NCI-H1092 (cell line): ENCODE results near the gene RPTN.
A peak's percentile ranks its signal among the peaks of the same experiment; 100 is the strongest.
"Not testable (repeated sequence)": the region's sequence is repeated elsewhere in the genome, so short reads cannot be mapped to it uniquely, and the experiment has no call there.

ENCODE experiments used
- DNase-seq: peaks from one replicate; lab custom pipeline; 2025; lab: John Stamatoyannopoulos, UW

RPTN gene

DNA sequence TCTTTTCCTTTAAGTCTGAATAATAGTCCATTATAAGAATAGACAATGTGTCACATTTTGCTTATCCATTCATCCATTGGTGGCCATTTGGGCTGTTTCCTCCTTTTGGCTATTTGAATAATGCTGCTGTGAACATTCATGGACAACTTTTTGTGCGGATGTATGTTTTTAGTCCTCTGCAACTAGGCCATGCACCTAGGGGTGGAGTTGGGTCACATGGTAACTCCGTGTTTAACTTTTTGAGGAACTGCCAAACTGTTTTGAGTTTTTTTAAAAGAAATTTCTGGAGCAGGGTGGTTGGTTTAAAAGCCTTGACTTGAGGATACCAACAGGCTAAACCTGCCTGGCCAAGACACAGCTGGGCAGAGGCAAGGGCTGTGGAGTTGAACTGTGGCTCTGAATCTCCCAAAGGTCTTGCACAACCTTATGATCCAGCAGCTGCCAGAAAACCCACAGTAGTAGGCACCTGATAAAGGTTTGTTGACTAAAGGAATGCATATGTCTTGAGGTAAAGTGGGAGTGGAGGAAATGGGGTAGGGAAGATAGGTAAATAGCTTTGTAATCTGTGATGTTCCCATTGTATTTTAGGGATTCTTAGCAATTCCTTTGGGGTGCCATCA, 5.6 kb upstream of the RPTN start:
- no peak for DNase-seq

DNA sequence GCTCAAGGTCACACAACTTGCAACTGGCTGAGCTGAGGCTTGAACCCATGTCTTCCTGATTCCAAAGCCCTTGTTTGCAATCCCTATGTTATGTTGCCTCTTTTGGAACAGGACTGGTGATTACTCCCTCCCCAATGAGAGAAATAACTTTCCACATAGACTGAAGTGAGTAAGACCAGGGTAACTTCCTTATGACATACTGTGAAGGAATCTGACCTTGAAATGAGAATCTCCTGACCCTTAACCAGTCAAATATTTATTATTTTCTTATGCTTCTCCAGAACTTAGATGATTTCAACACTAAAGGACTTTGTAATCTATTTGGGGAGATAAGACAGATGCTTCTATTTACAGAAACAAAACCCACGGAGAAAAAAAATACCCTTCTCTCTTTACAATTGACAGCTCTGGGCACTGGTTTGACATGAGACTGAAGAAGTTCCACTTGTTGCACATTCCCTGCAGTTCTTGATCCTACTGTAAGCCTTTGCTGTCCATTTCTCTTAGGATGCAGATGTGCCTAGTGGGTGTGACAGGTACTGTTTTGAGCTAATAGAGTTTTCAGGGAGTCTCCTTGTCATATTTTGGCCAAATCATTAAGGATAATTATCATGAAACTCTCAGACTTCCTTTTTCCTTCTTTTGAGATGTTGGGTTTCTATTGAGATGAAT, 3.9 kb upstream of the RPTN start:
- no peak for DNase-seq

DNA sequence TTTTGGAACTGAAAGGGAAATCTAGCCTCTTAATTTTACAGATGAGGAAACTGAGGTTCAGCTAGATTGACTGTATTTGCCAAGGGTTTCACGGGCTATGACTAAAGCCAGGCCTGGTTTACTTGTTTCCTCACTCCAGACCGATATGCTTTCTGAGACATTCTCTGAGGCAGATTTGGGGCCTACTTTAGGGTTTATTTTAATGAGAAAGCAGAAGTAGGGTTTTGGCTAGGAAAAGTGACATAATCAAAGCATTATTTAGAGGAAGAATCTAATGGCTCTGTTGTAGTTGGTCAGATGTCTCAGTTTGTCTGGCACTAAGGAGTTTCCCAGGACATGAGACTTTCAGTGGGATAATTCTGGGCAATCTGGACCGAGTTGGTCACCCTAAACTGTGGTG, 1.5 kb upstream of the RPTN start:
- no peak for DNase-seq

GRCh38 chr1:152153996-152154395, 5.0 kb downstream of the RPTN start:
- DNase-seq = no peak

- DNase-seq = no peak
These were observed 7.4 kb downstream of the RPTN start for GRCh38 chr1:152151646-152152045.

GRCh38 chr1:152148981-152149380, 10.0 kb downstream of the RPTN start:
- no peak for DNase-seq

DNA sequence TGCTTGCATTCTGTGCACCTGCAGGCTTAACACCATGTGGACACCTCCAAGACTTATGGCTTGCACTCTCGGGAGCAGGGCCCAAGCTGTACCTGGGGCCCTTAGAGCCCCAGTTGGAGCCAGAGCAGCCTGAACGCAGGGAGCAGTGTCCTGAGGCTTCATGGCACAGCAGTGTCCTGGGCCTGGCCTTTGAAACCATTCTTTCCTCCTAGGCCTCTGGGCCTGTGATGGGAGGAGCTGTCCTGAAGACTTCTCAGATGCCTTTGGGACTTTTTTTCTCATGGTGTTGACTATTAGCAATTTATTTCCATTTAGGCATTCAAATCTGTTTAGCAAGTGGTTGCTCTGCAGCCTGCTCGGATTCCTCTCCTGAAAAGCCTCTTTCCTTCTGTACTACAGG, 11.0 kb downstream of the RPTN start:
- no peak for DNase-seq

DNA sequence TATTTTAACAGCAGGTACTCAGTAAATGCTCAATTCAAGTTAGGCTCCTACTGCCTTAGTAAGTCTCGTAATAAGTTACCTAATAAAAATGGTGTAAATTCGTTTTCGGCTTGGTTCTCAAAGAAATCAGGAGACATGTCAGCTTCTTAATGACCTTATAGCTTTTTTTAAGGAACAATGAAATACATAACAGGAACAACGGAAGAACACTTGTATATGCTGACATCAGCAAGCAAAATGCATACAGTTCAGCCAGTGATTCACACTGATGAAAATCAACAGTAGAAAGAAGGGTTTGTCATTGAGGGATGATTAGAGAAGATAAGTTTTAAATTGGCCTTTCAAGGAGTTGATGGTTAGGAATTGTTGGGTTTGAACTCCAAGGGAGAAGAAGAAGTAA, 13.3 kb downstream of the RPTN start:
- DNase-seq = no peak

DNA sequence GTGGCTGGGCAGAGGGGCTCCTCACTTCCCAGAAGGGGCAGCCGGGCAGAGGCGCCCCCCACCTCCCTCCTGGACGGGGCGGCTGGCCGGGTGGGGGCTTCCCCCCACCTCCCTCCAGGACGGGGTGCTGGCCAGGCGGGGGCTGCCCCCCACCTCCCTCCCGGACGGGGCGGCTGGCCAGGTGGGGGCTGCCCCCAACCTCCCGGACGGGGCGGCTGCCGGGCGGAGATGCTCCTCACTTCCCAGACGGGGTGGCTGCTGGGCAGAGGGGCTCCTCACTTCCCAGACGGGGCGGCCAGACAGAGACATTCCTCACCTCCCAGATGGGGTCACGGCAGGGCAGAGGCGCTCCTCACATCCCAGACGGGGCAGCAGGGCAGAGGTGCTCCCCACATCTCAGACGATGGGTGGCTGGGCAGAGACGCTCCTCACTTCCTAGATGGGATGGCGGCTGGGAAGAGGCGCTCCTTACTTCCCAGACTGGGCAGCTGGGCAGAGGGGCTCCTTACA, 14.3 kb downstream of the RPTN start:
- DNase-seq = not testable (repeated sequence)

DNA sequence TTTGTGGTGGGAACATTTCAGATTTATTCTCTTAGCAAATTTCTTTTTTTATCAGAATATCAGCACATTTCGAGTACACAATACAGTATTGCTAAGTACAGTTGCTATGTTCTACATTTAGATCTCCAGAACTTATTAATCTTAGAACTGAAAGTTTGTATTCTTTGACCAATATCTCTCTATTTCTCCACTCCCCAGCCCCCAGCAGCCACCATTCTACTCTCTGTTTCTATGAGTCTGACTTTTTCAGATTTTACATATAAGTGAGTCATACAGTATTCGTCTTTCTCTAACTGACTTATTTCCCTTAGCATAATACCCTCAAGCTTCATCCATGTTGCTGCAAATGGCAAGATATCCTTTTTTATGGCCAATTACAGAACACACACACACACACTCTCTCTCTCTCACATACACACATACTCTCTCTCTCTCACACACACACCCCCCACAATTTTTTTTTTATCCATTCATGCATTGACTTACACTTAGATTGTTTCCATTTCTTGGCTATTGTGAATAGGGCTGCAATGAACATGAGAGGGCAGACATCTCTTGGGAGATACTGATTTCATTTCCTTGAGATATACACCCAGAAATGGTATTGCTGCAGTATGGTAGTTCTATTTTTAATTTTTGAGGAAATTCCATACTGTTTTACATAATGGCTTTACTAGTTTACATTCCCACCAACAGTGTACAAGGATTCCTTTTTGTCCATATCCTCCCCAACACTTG, 15.7 kb downstream of the RPTN start:
- no peak for DNase-seq

DNA sequence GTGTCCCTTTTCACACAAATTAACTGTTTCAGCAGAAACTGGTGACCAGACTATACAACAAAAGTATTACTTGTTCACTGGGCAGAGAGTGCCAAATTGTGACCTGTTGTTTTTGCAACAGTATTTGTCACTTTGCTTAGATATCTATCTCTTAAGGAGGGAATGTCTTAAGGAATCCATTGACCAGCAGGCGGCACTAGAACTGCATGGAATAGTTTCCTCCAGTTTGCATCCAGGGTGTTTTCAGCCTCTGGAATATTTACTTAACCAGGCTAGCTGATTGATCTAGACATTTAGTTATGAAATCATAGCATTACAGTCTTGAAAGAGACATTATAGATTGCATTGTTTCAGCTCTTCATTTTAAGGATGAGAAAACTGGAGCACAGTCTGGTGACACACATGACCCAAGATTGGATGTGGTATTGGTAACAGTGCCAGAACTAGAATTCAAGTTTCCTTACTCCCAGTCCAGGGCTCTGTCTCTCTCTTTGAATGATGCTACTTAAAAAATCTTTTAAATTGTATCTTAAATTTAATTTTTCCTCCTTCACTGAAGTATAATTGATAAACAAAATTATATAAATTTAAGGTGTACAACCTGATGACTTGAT, 16.9 kb downstream of the RPTN start:
- DNase-seq = peak; percentile 5

DNA sequence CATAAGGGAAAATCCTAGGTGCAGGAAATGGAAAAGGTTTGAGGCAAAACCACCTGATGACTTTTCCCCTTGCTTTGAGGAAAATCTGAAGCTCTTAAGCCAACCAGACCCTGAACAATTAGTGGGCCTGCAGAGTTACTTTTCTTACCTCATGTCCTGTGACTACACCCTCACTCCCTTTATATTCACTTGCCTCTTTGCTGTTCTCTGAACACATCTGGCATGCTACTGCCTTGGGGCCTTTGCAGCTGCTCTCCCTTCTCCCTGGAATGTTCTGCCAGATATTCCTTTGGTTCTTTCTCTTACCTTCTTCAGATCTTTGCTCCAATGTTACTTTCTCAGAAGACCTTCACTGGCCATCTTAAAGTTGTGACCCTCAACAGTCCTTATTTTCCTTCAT, 21.8 kb downstream of the RPTN start:
- DNase-seq = no peak

DNA sequence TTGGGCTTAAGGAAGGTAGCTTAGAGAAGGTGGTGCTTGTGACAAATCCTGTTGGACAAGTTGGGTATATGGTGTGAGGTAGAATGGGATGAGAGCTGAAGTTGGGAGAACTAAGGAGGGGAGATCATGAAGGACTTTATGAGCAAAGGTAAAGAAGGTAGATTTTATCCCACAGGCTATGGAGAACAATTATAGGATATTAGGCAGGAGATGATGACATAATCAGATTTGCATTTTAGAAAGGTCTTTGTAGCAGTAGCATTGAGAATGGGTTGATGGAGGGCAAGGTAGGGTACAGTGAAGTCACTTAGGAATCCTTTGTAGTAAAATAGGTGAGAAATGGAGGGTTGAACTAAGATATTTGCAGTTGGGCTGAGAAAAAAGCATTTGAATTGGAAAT, 28.8 kb downstream of the RPTN start:
- DNase-seq = no peak

GRCh38 chr1:152127673-152128072, 31.4 kb downstream of the RPTN start:
- no peak for DNase-seq

DNA sequence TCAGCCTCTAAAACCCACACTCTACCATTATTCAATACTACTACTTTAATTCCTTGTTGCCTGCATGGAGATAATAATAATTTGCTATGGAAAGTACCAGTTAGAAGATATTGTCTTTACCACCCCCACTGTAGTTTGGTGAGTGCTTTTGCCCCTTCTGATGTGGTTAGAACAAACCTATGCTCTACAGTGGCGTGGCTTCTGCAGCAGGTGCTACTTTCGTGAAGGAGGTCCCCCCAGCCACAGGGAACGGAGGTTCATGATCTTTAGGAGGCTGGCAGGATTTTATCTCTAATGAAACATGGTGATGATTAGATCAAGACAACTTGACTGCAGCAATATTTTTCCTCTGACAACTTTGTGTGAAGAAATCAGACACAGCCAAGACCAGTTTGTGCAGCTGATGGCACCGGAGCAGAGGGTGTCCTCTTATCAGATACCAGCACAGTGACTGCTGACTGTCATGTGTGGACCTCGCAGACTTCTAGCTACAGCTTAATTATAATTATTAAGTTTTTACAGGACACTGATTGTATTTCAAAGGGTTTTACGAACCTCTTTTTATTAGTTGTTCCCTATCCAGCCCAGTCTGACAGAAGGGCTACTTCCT, 33.1 kb downstream of the RPTN start:
- no peak for DNase-seq

- no peak for DNase-seq
These were observed 40.1 kb downstream of the RPTN start for GRCh38 chr1:152118915-152119314.

- DNase-seq = no peak
These were observed 43.7 kb downstream of the RPTN start, which contains the start of gene TCHH for GRCh38 chr1:152115344-152115743. Gene TCHH, minus strand, starts transcription at chr1:152115444. Its CDS starts 1,364 bp downstream, at chr1:152114080.

DNA sequence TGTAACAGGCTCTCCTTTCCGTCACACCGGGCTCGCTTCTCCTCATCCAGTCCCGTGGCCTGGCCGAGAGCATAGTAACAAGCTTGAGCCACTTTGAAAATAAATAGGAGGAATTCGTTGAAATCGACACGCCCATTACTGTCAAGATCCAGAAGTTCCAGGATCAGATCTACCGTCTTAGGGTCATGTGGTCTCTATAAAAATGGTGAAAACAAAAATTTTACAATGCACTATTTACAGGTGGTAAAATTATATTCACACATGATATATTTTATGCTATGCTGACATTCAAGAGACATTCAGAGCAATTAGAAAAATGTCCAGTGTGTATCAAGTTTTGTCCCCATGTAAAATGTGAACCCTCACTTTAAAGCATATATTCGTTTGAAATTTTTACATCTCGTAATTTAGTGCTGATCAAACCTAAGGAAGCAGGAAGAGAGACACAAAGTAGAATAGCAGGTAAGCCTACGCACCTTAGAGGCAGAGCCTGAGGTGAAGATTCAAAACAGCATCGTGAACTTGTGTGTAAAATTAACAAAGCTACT, 46.1 kb downstream of the RPTN start:
- DNase-seq = no peak

DNA sequence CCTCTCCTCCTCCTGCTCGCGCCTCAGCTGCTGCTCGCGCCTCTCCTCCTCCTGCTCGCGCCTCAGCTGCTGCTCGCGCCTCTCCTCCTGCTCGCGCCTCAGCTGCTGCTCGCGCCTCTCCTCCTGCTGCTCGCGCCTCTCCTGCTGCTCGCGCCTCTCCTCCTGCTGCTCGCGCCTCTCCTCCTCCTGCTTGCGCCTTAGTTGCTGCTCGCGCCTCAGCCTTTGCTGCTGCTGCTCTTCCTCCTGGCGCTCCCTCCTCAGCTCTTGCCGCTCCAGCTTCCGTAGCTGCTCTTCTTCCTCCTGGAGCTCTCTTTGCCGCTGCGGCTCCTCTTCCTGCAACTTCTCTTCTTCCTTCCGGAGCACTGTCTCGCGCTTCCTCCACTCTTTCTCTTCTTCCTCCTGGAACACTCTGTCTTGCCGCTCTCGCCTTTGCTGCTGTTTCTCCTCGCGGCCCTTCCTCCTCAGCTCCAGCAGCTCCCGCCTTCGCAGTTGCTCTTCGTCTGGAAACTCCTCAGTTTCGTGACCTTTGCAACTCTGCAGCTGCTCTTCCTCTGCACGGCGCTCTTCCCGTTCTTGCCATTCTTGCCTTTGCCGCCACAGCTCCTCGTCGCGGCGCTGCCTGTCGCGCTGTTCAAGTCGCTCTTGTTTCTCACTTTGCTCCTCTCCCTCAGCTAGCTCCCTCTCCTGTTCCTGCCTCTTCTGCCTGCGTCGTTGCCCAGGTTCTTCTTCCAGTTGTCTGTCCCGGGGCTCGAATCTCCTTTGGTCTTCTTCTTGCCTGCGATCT, 46.7 kb downstream of the RPTN start:
- no peak for DNase-seq

DNA sequence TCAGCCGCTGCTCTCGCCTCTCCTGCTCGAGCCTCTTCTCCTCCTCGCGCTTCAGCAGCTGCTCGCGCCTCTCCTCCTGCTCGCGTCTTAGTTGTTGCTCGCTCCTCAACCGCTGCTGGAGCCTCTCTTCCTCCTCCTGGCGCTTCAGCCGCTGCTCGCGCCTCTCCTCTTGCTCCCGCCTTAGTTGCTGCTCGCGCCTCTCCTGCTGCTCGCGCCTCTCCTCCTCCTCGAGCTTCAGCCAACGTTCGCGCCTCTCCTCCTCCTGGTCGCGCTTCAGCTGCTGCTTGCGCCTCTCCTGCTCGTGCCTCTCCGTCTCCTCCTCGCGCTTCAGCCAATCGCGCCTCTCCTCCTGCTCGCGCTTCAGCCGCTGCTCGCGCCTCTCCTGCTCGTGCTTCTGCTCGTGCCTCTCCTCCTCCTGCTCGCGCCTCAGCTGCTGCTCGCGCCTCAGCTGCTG, 47.5 kb downstream of the RPTN start:
- peak; percentile 12 for DNase-seq
